Heart left ventricle (tissue), 16 donors: ENCODE data around the gene KIAA1671. TPM values are rescaled to one million over a fixed set of nuclear protein-coding genes. Genes with fewer than 3 reads are reported as not detected.
A peak's percentile ranks its signal among the peaks of the same experiment; 100 is the strongest.

ENCODE experiments used
- ATAC-seq, 4 donors: fragments of 200-7000 bp; cut with Tn5 transposase; one replicate each; pipeline ENCODE4 v1.9.1; 2020 to 2022; ENCODE audit warnings: moderate library complexity in 4 of 4, mild to moderate bottlenecking in 3 of 4, moderate number of reproducible peaks in 1 of 4
- DNase-seq, 5 donors: peaks; one replicate each; pipeline ENCODE4 v3.0.0-alpha.2; 2020
- H3K27ac ChIP-seq, 12 donors: fragments of 200-600 bp; sonication (generic) in 4 of 12; one replicate each; pipeline versions ENCODE4 v1.5.0 to v1.8.0; 2016 to 2022; ENCODE audit warnings: mild to moderate bottlenecking in 2 of 12
- H3K27me3 ChIP-seq, 9 donors: fragments of 200-600 bp; sonication (generic) in 2 of 9; one replicate each; pipeline versions ENCODE4 v1.5.1 to v1.8.0; 2016 to 2022; ENCODE audit warnings: mild to moderate bottlenecking in 3 of 9
- H3K36me3 ChIP-seq, 9 donors: fragments of 200-600 bp; sonication (generic) in 2 of 9; one replicate each; pipeline versions ENCODE4 v1.5.0 to v1.8.0; 2018 to 2022; ENCODE audit warnings: mild to moderate bottlenecking in 2 of 9
- H3K4me1 ChIP-seq, 12 donors: fragments of 200-600 bp; sonication (generic) in 4 of 12; one replicate each; pipeline versions ENCODE4 v1.5.0 to v1.8.0; 2016 to 2022; ENCODE audit warnings: mild to moderate bottlenecking in 3 of 12
- H3K4me3 ChIP-seq, 12 donors: fragments of 200-600 bp; sonication (generic) in 4 of 12; one replicate each; pipeline versions ENCODE4 v1.5.0 to v1.8.0; 2017 to 2022; ENCODE audit warnings: mild to moderate bottlenecking in 9 of 12, moderate library complexity in 4 of 12
- H3K9me3 ChIP-seq, 12 donors: fragments of 200-600 bp; sonication (generic) in 4 of 12; one replicate each; pipeline versions ENCODE4 v1.5.0 to v1.8.0; 2016 to 2022; ENCODE audit warnings: mild to moderate bottlenecking in 1 of 12
- POLR2A ChIP-seq, 2 donors: fragments of 450-650 bp; IDR thresholded peaks; one replicate each; pipeline ENCODE4 v1.6.1; 2017; ENCODE audit warnings: antibody characterized with exemption in 2 of 2, mild to moderate bottlenecking in 2 of 2, moderate library complexity in 2 of 2
- WGBS, 4 donors: extraction: QIAGEN DNeasy Blood & Tissue Kit in 2 of 4; methylation state at CpG; one replicate each; pipeline versions ENCODE4 v1.1.5 to v1.1.7; 2013 to 2018; 5-methylcytosine and 5-hydroxymethylcytosine counted together
- intact Hi-C, 10 donors: fragments of 100-400 bp; cut with DNase I; formaldehyde crosslinking; loops; one replicate each; pipeline versions ENCODE4 v1.11.1 to v1.14.2; 2022
- polyA plus RNA-seq, 2 donors: library from polyadenylated mRNA; stranded (reverse); fragments of 200-250 nt; gene quantifications; one replicate each; pipeline ENCODE4 v1.2.3, GENCODE V29; 2013
- total RNA-seq, 9 donors: library from RNA; depleted of rRNA in 2 of 9; stranded (reverse); fragments of >200 nt in 2 of 9; fragmentation: NEBNext Ultra II Directional in 3 of 9; extraction: Animal tissue kit (Norgen Biotek cat#: 25700) in 3 of 9; gene quantifications; one replicate each; pipeline versions ENCODE4 v1.1.0 to v1.2.4, GENCODE V29; 2016 to 2023
- TF ChIP-seq, protein P1 (sequence below), 12 donors: fragments of 200-600 bp; sonication (generic) in 4 of 12; IDR thresholded peaks; one replicate each; pipeline versions ENCODE4 v1.5.0 to v1.8.0; 2018 to 2022; ENCODE audit warnings: antibody characterized with exemption in 12 of 12, mild to moderate bottlenecking in 5 of 12
- donor health status: ischemic (EF 13 %, LVEDD 7.1; RV severe dilation, severe dysfunction).
- donor health status: healthy with polysubstance abuse.
- donor health status: DM: no; HTN: yes; CAD: no.
- donor health status: DM: no; HTN: no; CAD: no.
- donor health status: ischemic (EF 25% LVEDD 6.9; RV normal size, moderate dysfunction).
- donor health status: ischemic (EF 25% LVEDD 5.7; RV mildly dilated, moderate dysfunction).
- donor health status: healthy.
- donor health status: DM: yes; HTN: yes; CAD: no.
- donor health status: ischemic (EF 35%, LVEDD 5.7; RV mildly dilated, moderate dysfunction).
- donor health status: nonischemic (EF 11% LVEDD 7.7; RV severe dilation, severe dysfunction).
- donor health status: DM: yes; HTN: yes; CAD: no.
- donor health status: PGD.
- donor health status: ischemic (EF 29% LVEDD 5.4; RV normal size, mild dysfunction).
- donor health status: nonischemic (EF 23%, LVEDD 6.1; RV moderate dilation, normal function).

Gene KIAA1671
- total and polyA plus RNA-seq, 11 donors: 4.5 to 22.1 (median 13.2) TPM

DNA sequence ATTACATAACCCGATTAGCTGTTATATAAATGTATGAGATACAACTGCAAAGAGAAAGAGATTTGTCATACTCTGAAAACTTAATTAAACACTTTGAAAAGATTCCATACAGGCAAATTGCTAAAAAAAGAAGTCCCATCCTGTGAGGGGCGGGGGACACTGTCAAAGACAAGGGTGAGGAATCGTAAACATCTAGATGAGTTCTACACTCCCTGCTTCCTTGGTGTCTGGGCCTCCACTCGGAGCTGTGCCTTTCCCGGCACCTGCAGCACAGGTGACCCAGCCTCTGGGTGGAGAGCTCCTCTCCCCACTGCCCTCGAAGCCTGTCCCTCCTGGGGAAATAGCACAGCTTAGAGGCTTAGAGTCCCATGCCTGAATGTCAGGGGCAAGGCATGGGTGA lies 177.9 kb downstream of the KIAA1671 start:
- Histone ChIP-seq H3K4me3 (no peak overlapping the region), H3K4me1 (peaks cover 3 to 56% (median 23%) of the 10 kb centered on the region in 12 donors), H3K36me3 (no peaks in the 10 kb centered on the region), H3K9me3 (no peaks in the 10 kb centered on the region), H3K27ac (peak overlapping the region in 5 of 12 donors; percentile 13 to 54 (median 26)), H3K27me3 (no peaks in the 10 kb centered on the region)
- WGBS, 4 donors: 75 to 84% (median 82%) methylated on average over 6 of the region's 6 CpGs
- ATAC-seq (no peak), DNase-seq (no peak)
- intact Hi-C loops: no loop called here
- TF ChIP-seq, protein P1, sequence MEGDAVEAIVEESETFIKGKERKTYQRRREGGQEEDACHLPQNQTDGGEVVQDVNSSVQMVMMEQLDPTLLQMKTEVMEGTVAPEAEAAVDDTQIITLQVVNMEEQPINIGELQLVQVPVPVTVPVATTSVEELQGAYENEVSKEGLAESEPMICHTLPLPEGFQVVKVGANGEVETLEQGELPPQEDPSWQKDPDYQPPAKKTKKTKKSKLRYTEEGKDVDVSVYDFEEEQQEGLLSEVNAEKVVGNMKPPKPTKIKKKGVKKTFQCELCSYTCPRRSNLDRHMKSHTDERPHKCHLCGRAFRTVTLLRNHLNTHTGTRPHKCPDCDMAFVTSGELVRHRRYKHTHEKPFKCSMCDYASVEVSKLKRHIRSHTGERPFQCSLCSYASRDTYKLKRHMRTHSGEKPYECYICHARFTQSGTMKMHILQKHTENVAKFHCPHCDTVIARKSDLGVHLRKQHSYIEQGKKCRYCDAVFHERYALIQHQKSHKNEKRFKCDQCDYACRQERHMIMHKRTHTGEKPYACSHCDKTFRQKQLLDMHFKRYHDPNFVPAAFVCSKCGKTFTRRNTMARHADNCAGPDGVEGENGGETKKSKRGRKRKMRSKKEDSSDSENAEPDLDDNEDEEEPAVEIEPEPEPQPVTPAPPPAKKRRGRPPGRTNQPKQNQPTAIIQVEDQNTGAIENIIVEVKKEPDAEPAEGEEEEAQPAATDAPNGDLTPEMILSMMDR (IDR thresholded peaks at IDR 0.05): no peak
- TF ChIP-seq POLR2A (IDR thresholded peaks at IDR 0.05): no peak

DNA sequence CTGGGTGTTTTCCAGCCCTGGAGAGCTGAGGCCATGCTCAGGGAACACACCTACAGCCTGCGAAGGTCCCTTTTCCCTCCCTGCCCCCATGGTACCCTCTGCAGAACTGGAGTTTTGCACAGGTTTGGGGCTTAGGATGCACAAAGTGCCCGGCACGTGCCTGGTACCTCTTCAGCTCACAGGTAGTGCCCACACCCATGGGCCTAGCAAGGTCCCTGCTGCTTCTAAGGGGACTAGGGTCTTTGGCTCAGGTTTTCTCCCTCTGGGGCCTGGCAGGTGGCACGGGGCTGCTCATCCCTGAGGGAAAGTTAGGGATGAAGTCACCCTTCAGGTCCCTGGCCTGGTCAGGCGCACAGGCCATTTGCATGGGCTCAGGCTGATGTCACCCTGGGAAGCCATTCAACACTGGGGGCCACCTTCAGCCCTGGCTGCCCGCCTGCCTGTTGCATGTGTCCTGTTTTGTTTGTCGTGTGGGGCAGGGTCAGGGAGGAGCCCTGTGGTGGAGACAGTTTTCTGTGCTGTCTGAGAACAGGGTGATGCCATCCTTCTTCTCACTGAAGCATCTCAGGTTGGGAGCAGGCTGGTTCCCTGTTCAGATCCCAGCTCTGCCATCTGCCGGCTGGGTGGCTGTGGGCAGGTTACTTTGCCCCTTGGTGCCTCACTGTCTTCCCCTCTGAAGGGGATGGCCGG lies 178.8 kb downstream of the KIAA1671 start:
- 78 to 100% (median 83%) methylated on average over 3 to 9 of the region's 9 CpGs for WGBS, 4 donors
- peaks cover 3 to 59% (median 23%) of the 10 kb centered on the region in 12 donors for H3K4me1 ChIP-seq
- peak in 1 of 4 donors; percentile 8 for ATAC-seq
- DNase-seq: no peak
- no peak overlapping the region for H3K4me3 ChIP-seq
- H3K27me3 ChIP-seq: no peaks in the 10 kb centered on the region
- H3K27ac ChIP-seq: peak overlapping the region in 7 of 12 donors; percentile 6 to 61 (median 46)
- H3K36me3 ChIP-seq: no peaks in the 10 kb centered on the region
- no peaks in the 10 kb centered on the region for H3K9me3 ChIP-seq
- intact Hi-C loops: no loop called here
- TF ChIP-seq POLR2A (IDR thresholded peaks at IDR 0.05): no peak
- TF ChIP-seq, protein P1 (IDR thresholded peaks at IDR 0.05): no peak

DNA sequence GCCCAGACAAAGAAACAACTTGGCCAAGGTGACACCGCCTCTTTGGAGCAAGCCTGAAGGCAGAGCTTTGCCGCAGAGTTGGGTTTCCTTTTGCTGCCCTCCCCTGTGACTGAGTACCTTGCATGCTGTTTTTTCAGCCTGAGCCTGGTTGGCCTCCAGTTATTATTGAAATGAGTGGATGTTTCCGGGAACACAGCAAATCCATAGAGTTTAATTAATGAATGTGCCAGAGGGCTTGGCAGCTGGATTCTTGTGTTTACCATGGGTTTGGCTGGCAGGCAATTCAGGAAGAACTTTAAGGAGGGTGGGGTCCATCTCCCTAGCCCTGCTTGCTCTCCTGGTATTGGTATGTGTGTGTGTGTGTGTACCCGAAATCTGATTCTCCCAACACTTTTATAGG lies 181.5 kb downstream of the KIAA1671 start:
- DNase-seq (no peak), ATAC-seq (peak; percentile 51 to 70 (median 56))
- intact Hi-C loops: no loop called here
- no peaks in the 10 kb centered on the region for H3K27me3 ChIP-seq
- H3K36me3 ChIP-seq: no peaks in the 10 kb centered on the region
- H3K27ac ChIP-seq: peak overlapping the region in 8 of 12 donors; percentile 32 to 61 (median 40)
- peaks cover 3 to 62% (median 19%) of the 10 kb centered on the region in 12 donors for H3K4me1 ChIP-seq
- 63 to 74% (median 71%) methylated on average over 2 to 4 of the region's 4 CpGs for WGBS, 4 donors
- TF ChIP-seq, protein P1 (IDR thresholded peaks at IDR 0.05): no peak
- TF ChIP-seq POLR2A (IDR thresholded peaks at IDR 0.05): no peak
- no peak overlapping the region for H3K4me3 ChIP-seq
- no peaks in the 10 kb centered on the region for H3K9me3 ChIP-seq

DNA sequence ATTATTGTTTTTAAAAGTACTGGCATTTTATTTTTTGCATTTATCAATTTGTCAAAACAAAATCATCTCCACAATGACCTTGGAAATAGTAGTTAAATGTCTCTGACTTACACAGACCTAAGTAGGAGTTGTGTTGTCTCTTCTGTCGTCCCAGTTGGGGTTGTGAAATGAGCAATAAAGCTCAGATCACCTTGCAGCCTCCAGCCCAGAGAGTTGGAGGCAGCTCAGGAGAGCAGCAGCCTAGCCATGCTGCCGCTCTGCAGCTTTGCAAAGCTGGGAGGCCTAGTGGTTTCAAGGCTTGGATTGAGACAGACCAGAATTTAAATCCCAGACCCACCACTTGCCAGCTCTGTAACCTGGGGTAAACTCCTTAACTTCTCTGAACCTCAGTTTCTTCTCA lies 181.9 kb downstream of the KIAA1671 start:
- intact Hi-C loops: no loop called here
- ATAC-seq: no peak
- H3K4me1 ChIP-seq: peaks cover 3 to 64% (median 24%) of the 10 kb centered on the region in 12 donors
- H3K36me3 ChIP-seq: no peaks in the 10 kb centered on the region
- H3K27ac ChIP-seq: peak overlapping the region in 6 of 12 donors; percentile 32 to 60 (median 36)
- H3K27me3 ChIP-seq: no peaks in the 10 kb centered on the region
- 76 to 86% (median 79%) methylated on average over 2 of the region's 2 CpGs for WGBS, 4 donors
- no peaks in the 10 kb centered on the region for H3K9me3 ChIP-seq
- DNase-seq: no peak
- H3K4me3 ChIP-seq: no peak overlapping the region
- TF ChIP-seq POLR2A (IDR thresholded peaks at IDR 0.05): no peak
- TF ChIP-seq, protein P1 (IDR thresholded peaks at IDR 0.05): no peak
